GM12878 (cell line): ENCODE results near the gene GCK. TPM values are rescaled to one million over a fixed set of nuclear protein-coding genes. Genes with fewer than 3 reads are reported as not detected.
A peak's percentile ranks its signal among the peaks of the same experiment; 100 is the strongest.

Experiments used
- ATAC-seq: fragments of 200-7000 bp; cut with Tn5 transposase; 3 replicates; pipeline ENCODE4 v1.9.1; 2020; ENCODE audit warnings: mild to moderate bottlenecking, moderate library complexity
- BruUV-seq: library from RNA; stranded (reverse); fragments of 400-500 nt; replicated peaks from 2 replicates; lab custom pipeline; 2021; lab: Mats Ljungman, UMichigan
- CTCF ChIA-PET: fragments of 300-600 bp; sonication (Branson Sonifier 250); formaldehyde crosslinking; extraction: SDS; loops from one replicate; lab custom pipeline; 2021; ENCODE audit warnings: inconsistent platforms; lab: Yijun Ruan, JAX
- POLR2A ChIA-PET: fragments of 350-600 bp; formaldehyde crosslinking; extraction: SDS; loops from one replicate; lab custom pipeline; 2021; ENCODE audit warnings: inconsistent platforms; lab: Charles Lee
- RAD21 ChIA-PET: fragments of 300-600 bp; sonication (Branson Sonifier 250); formaldehyde crosslinking; loops from one replicate; lab custom pipeline; 2023; ENCODE audit warnings: antibody characterized with exemption; ENCODE audit not compliant: unreplicated experiment; lab: Charles Lee
- SMC1A ChIA-PET: fragments of 300-600 bp; sonication (Branson Sonifier 250); formaldehyde crosslinking; loops from one replicate; lab custom pipeline; 2023; ENCODE audit not compliant: unreplicated experiment, uncharacterized antibody; lab: Charles Lee
- DNase-seq: peaks from one replicate; pipeline ENCODE4 v3.0.0-alpha.2; 2011; ENCODE audit warnings: low read depth, low spot score
- FAIRE-seq: peaks from 3 replicates; lab custom pipeline; 2011; peaks lifted over from hg19 to GRCh38; lab: Jason Lieb, UNC
- H2AFZ ChIP-seq: 2 replicates; pipeline ENCODE4 v1.6.0; 2011; ENCODE audit warnings: low read depth, low read length, control low read depth; ENCODE audit not compliant: control insufficient read depth
- H3K27ac ChIP-seq: 2 replicates; pipeline ENCODE4 v1.5.1; 2011; ENCODE audit warnings: control low read depth; ENCODE audit not compliant: control insufficient read depth, insufficient read depth
- H3K27me3 ChIP-seq, 2 experiments: replicated peaks in 1 of 2; 2 replicates each; pipeline versions ENCODE4 v1.6.0 to v1.6.1; 2011; ENCODE audit warnings: low read length in 1 of 2; ENCODE audit not compliant: control insufficient read depth in 2 of 2, insufficient read depth in 2 of 2
- H3K36me3 ChIP-seq, 2 experiments: 2 replicates each; pipeline ENCODE4 v1.5.1; 2011; ENCODE audit warnings: low read length in 1 of 2; ENCODE audit not compliant: control insufficient read depth in 2 of 2, insufficient read depth in 2 of 2
- H3K4me1 ChIP-seq: 2 replicates; pipeline ENCODE4 v1.6.1; 2011; ENCODE audit warnings: mild to moderate bottlenecking, low read length, moderate library complexity, mixed read lengths; ENCODE audit not compliant: control insufficient read depth, insufficient read depth
- H3K4me2 ChIP-seq: 2 replicates; pipeline ENCODE4 v1.6.0; 2011; ENCODE audit warnings: control low read depth; ENCODE audit not compliant: control insufficient read depth, insufficient read depth
- H3K4me3 ChIP-seq: fragments of 200-600 bp; sonication (generic); 2 replicates; pipeline ENCODE4 v1.5.1; 2016
- H3K79me2 ChIP-seq: 2 replicates; pipeline ENCODE4 v1.6.0; 2011; ENCODE audit warnings: low read length; ENCODE audit not compliant: control insufficient read depth, insufficient read depth
- H3K9ac ChIP-seq: 2 replicates; pipeline ENCODE4 v1.8.0; 2011; ENCODE audit warnings: low read length, control low read depth, mixed read lengths; ENCODE audit not compliant: control insufficient read depth, insufficient read depth
- H3K9me3 ChIP-seq: replicated peaks from 3 replicates; pipeline ENCODE4 v1.5.1; 2011; ENCODE audit warnings: mild to moderate bottlenecking, low read length; ENCODE audit not compliant: control insufficient read depth, insufficient read depth
- H4K20me1 ChIP-seq: 2 replicates; pipeline ENCODE4 v1.6.0; 2011; ENCODE audit not compliant: control insufficient read depth, insufficient read depth
- BCLAF1 ChIP-seq: fragments of 450-650 bp; IDR thresholded peaks from 2 replicates; pipeline ENCODE4 v1.6.1; 2017; ENCODE audit warnings: antibody characterized with exemption, mild to moderate bottlenecking, moderate library complexity
- CBFB ChIP-seq: IDR thresholded peaks from 2 replicates; pipeline ENCODE4 v1.6.1; 2016; ENCODE audit warnings: antibody characterized with exemption, low read depth
- E2F4 ChIP-seq: IDR thresholded peaks from 2 replicates; pipeline ENCODE4 v1.6.1; 2012; ENCODE audit warnings: low read depth, low read length, improper control_type of control experiment
- GABPA ChIP-seq: IDR thresholded peaks from 2 replicates; pipeline ENCODE4 v1.6.1; 2014; ENCODE audit warnings: antibody characterized with exemption, low read depth, mild to moderate bottlenecking, inconsistent platforms
- HSF1 ChIP-seq: fragments of 150-350 bp; IDR thresholded peaks from 2 replicates; pipeline ENCODE4 v1.6.1; 2014; ENCODE audit warnings: mild to moderate bottlenecking, low read depth, low read length
- JUND ChIP-seq: IDR thresholded peaks from 2 replicates; pipeline ENCODE4 v1.6.1; 2012; ENCODE audit warnings: low read depth, mild to moderate bottlenecking, low read length, improper control_type of control experiment, moderate library complexity
- MEF2A ChIP-seq: IDR thresholded peaks from 2 replicates; pipeline ENCODE4 v1.6.1; 2011; ENCODE audit warnings: low read depth, mild to moderate bottlenecking, low read length, moderate library complexity; ENCODE audit not compliant: insufficient read depth
- NFYB ChIP-seq: IDR thresholded peaks from 2 replicates; pipeline ENCODE4 v1.6.1; 2011; ENCODE audit warnings: low read depth, mild to moderate bottlenecking, low read length, improper control_type of control experiment, moderate library complexity; ENCODE audit not compliant: insufficient read depth
- POLR2AphosphoS5 ChIP-seq: IDR thresholded peaks from 2 replicates; pipeline ENCODE4 v1.6.1; 2011; ENCODE audit warnings: mild to moderate bottlenecking, low read length, inconsistent platforms
- ZNF24 ChIP-seq: fragments of 450-650 bp; IDR thresholded peaks from 2 replicates; pipeline ENCODE4 v1.6.1; 2017; ENCODE audit warnings: antibody characterized with exemption, mild to moderate bottlenecking
- WGBS: methylation state at CpG from one replicate; pipeline ENCODE4 v1.1.6; 2016; ENCODE audit warnings: low lambda C conversion rate; ENCODE audit not compliant: insufficient replicate concordance, insufficient coverage; ENCODE audit errors: missing lambda C conversion rate; 5-methylcytosine and 5-hydroxymethylcytosine counted together
- in situ Hi-C: fragments of 300-500 bp; cut with MboI; formaldehyde crosslinking; loops from 9 replicates; pipeline ENCODE4 v1.14.3; 2018; ENCODE audit warnings: mixed read lengths
- intact Hi-C: fragments of 100-400 bp; cut with micrococcal nuclease; formaldehyde crosslinking; loops from one replicate; pipeline ENCODE4 v1.14.2; 2022; ENCODE audit not compliant: unreplicated experiment
- polyA plus RNA-seq, 11 experiments: library from polyadenylated mRNA; depleted of rRNA in 4 of 11; unstranded in 6 of 11; stranded (reverse) in 5 of 11; fragments of >200 nt; fragmentation: Nextera tagmentation in 4 of 11; fragmentation: Illumina TruSeq in 1 of 11; extraction: Ambion mirVana in 4 of 11; extraction: Trizol in 1 of 11; gene quantifications; 1 replicate in 1 of 11; 2 replicates in 10 of 11; pipeline versions ENCODE4 v1.2.1 to v1.2.3, GENCODE V29; 2011 to 2016; ENCODE audit warnings: inconsistent platforms in 2 of 11, missing spikeins in 2 of 11, low read depth in 1 of 11
- total RNA-seq, 4 experiments: library from RNA; depleted of rRNA in 3 of 4; stranded (reverse); fragments of >200 nt in 3 of 4; fragmentation: Illumina TruSeq in 1 of 4; extraction: Trizol in 1 of 4; gene quantifications; 2 replicates each; pipeline versions ENCODE4 v1.2.1 to v1.2.3, GENCODE V29; 2013 to 2021

Gene GCK
- total and polyA plus RNA-seq, 10 of the 15 experiments (the other 5 are each of a cell fraction or from before 2014, with no cell fraction given), result 0.06 to 0.16 TPM; not detected in 8

- no peak overlapping the region for H3K27ac ChIP-seq
- DNase-seq, result no peak
- SMC1A ChIA-PET, result no interaction called here
- CTCF ChIA-PET, result no interaction called here
- no peaks in the 10 kb centered on the region for H4K20me1 ChIP-seq
- no TSS peak for BruUV-seq
- RAD21 ChIA-PET, result no interaction called here
- in situ Hi-C loops (no loop called here), intact Hi-C loops (no loop called here)
- no peaks in the 10 kb centered on the region for H3K79me2 ChIP-seq
- no peak overlapping the region for H2AFZ ChIP-seq
- POLR2A ChIA-PET, result no interaction called here
- no peaks in the 10 kb centered on the region for H3K9me3 ChIP-seq
- no peaks in the 10 kb centered on the region; a peak in 1 of 4 replicates for H3K27me3 ChIP-seq
- H3K4me2 ChIP-seq, result no peak overlapping the region
- ATAC-seq, result peak; percentile 24; the same call in 1 of the 3 replicates
- no peaks in the 10 kb centered on the region for H3K36me3 ChIP-seq
- H3K4me3 ChIP-seq, result no peak overlapping the region
- H3K9ac ChIP-seq, result no peak overlapping the region
- TF ChIP-seq CBFB, result no peak
- no peak for TF ChIP-seq E2F4
- TF ChIP-seq GABPA, result no peak
- no peak for TF ChIP-seq JUND
- TF ChIP-seq NFYB, result no peak
- TF ChIP-seq BCLAF1, result no peak
- no peak for TF ChIP-seq ZNF24
- TF ChIP-seq MEF2A, result no peak
- no peak for TF ChIP-seq POLR2AphosphoS5
- no peak for TF ChIP-seq HSF1
- no peak for FAIRE-seq
- H3K4me1 ChIP-seq, result no peaks in the 10 kb centered on the region
- 67% methylated on average over 13 of the region's 13 CpGs for WGBS
Measured at GRCh38 chr7:44232396-44232795, 43.2 kb upstream of the GCK start.
